Adipocyte (in vitro differentiated cells): ENCODE data around the gene CSGALNACT2.

Source experiments
- DNase-seq: peaks from one replicate; pipeline ENCODE4 v3.0.0-alpha.2; 2015; ENCODE audit warnings: low read depth
- H3K27me3 ChIP-seq: replicated peaks from 2 replicates; pipeline ENCODE4 v1.7.0; 2013; ENCODE audit warnings: mild to moderate bottlenecking, low read length, moderate library complexity; ENCODE audit not compliant: control insufficient read depth, insufficient read depth
- H3K36me3 ChIP-seq: 2 replicates; pipeline ENCODE4 v1.7.0; 2013; ENCODE audit warnings: low read length, mild to moderate bottlenecking, moderate library complexity; ENCODE audit not compliant: control insufficient read depth, insufficient read depth, severe bottlenecking
- H3K4me1 ChIP-seq: 2 replicates; pipeline ENCODE4 v1.7.0; 2013; ENCODE audit warnings: mild to moderate bottlenecking, low read length, moderate library complexity; ENCODE audit not compliant: control insufficient read depth, insufficient read depth
- H3K4me3 ChIP-seq: 2 replicates; pipeline ENCODE4 v1.7.0; 2013; ENCODE audit warnings: mild to moderate bottlenecking, low read length, moderate library complexity
- H3K9ac ChIP-seq: 2 replicates; pipeline ENCODE4 v1.7.0; 2013; ENCODE audit warnings: mild to moderate bottlenecking, low read length, moderate library complexity
- H3K9me3 ChIP-seq: 2 replicates; pipeline ENCODE4 v1.7.0; 2013; ENCODE audit warnings: mild to moderate bottlenecking, low read length, moderate library complexity; ENCODE audit not compliant: control insufficient read depth

Gene CSGALNACT2

GRCh38 chr10:43156590-43157341 lies 18.5 kb downstream of the CSGALNACT2 start:
- Histone ChIP-seq H3K9ac (no peak overlapping the region), H3K9me3 (no peaks in the 10 kb centered on the region), H3K27me3 (no peaks in the 10 kb centered on the region), H3K4me3 (no peak overlapping the region), H3K36me3 (peaks cover 1% of the 10 kb centered on the region), H3K4me1 (peaks cover 28% of the 10 kb centered on the region)
- no peak for DNase-seq

GRCh38 chr10:43158636-43159035 lies 20.4 kb downstream of the CSGALNACT2 start:
- Histone ChIP-seq H3K27me3 (no peaks in the 10 kb centered on the region), H3K9ac (no peak overlapping the region), H3K4me1 (peaks cover 27% of the 10 kb centered on the region), H3K4me3 (no peak overlapping the region), H3K36me3 (peaks cover 17% of the 10 kb centered on the region), H3K9me3 (no peaks in the 10 kb centered on the region)
- DNase-seq, result no peak

- Histone ChIP-seq H3K27me3 (no peaks in the 10 kb centered on the region), H3K9ac (peak overlapping the region; percentile 36), H3K4me3 (peak overlapping the region; percentile 22), H3K36me3 (peaks cover 21% of the 10 kb centered on the region), H3K4me1 (peaks cover 27% of the 10 kb centered on the region), H3K9me3 (no peaks in the 10 kb centered on the region)
- DNase-seq, result peak; percentile 68
Measured at GRCh38 chr10:43160046-43160920, 22.0 kb downstream of the CSGALNACT2 start.

GRCh38 chr10:43160921-43161255 lies 22.6 kb downstream of the CSGALNACT2 start:
- Histone ChIP-seq H3K27me3 (no peaks in the 10 kb centered on the region), H3K4me1 (peaks cover 27% of the 10 kb centered on the region), H3K9me3 (no peaks in the 10 kb centered on the region), H3K4me3 (no peak overlapping the region), H3K36me3 (peaks cover 21% of the 10 kb centered on the region), H3K9ac (no peak overlapping the region)
- DNase-seq, result no peak

- Histone ChIP-seq H3K9me3 (no peaks in the 10 kb centered on the region), H3K4me3 (no peak overlapping the region), H3K36me3 (peaks cover 24% of the 10 kb centered on the region), H3K27me3 (no peaks in the 10 kb centered on the region), H3K9ac (no peak overlapping the region), H3K4me1 (peaks cover 33% of the 10 kb centered on the region)
- no peak for DNase-seq
Measured at GRCh38 chr10:43162604-43163003, 24.4 kb downstream of the CSGALNACT2 start.

- Histone ChIP-seq H3K27me3 (no peaks in the 10 kb centered on the region), H3K4me3 (no peak overlapping the region), H3K9me3 (no peaks in the 10 kb centered on the region), H3K9ac (no peak overlapping the region), H3K4me1 (peaks cover 20% of the 10 kb centered on the region), H3K36me3 (peaks cover 24% of the 10 kb centered on the region)
- no peak for DNase-seq
Measured at GRCh38 chr10:43166207-43166879, 28.1 kb downstream of the CSGALNACT2 start.

- Histone ChIP-seq H3K4me3 (no peak overlapping the region), H3K27me3 (no peaks in the 10 kb centered on the region), H3K4me1 (peaks cover 21% of the 10 kb centered on the region), H3K9ac (no peak overlapping the region), H3K36me3 (peaks cover 21% of the 10 kb centered on the region), H3K9me3 (no peaks in the 10 kb centered on the region)
- DNase-seq, result no peak
Measured at GRCh38 chr10:43166880-43167497, 28.7 kb downstream of the CSGALNACT2 start.

GRCh38 chr10:43167498-43167889 lies 29.2 kb downstream of the CSGALNACT2 start:
- no peaks in the 10 kb centered on the region for H3K27me3 ChIP-seq
- no peaks in the 10 kb centered on the region for H3K9me3 ChIP-seq
- H3K4me1 ChIP-seq, result peaks cover 26% of the 10 kb centered on the region
- H3K36me3 ChIP-seq, result peaks cover 16% of the 10 kb centered on the region
- DNase-seq, result no peak
- H3K9ac ChIP-seq, result no peak overlapping the region
- no peak overlapping the region for H3K4me3 ChIP-seq

GRCh38 chr10:43170491-43170890 lies 32.2 kb downstream of the CSGALNACT2 start:
- peak; percentile 44 for DNase-seq
- H3K27me3 ChIP-seq, result no peaks in the 10 kb centered on the region
- no peak overlapping the region for H3K9ac ChIP-seq
- H3K36me3 ChIP-seq, result peaks cover 8% of the 10 kb centered on the region
- peaks cover 34% of the 10 kb centered on the region for H3K4me1 ChIP-seq
- H3K9me3 ChIP-seq, result no peaks in the 10 kb centered on the region
- H3K4me3 ChIP-seq, result no peak overlapping the region

GRCh38 chr10:43172645-43173044 lies 34.4 kb downstream of the CSGALNACT2 start:
- Histone ChIP-seq H3K9ac (no peak overlapping the region), H3K9me3 (no peaks in the 10 kb centered on the region), H3K36me3 (peaks cover 18% of the 10 kb centered on the region), H3K27me3 (no peaks in the 10 kb centered on the region), H3K4me1 (peaks cover 33% of the 10 kb centered on the region), H3K4me3 (no peak overlapping the region)
- no peak for DNase-seq

GRCh38 chr10:43173120-43173519 lies 34.9 kb downstream of the CSGALNACT2 start:
- DNase-seq, result no peak
- Histone ChIP-seq H3K4me3 (no peak overlapping the region), H3K4me1 (peaks cover 36% of the 10 kb centered on the region), H3K36me3 (peaks cover 22% of the 10 kb centered on the region), H3K9me3 (no peaks in the 10 kb centered on the region), H3K27me3 (no peaks in the 10 kb centered on the region), H3K9ac (no peak overlapping the region)
